Measurements from ENCODE around the gene KRTAP10-10. TPM values are rescaled to one million over a fixed set of nuclear protein-coding genes. Genes with fewer than 3 reads are reported as not detected.
"Not testable (repeated sequence)": the region's sequence is repeated elsewhere in the genome, so short reads cannot be mapped to it uniquely, and the experiment has no call there.

KRTAP10-10 gene
- total and polyA plus RNA-seq, 2 of the 8 experiments (the other 6 are each of a cell fraction or from before 2014, with no cell fraction given): not detected

GRCh38 chr21:44638506-44639330 is 1.6 kb downstream of the KRTAP10-10 start:
- H3K23ac ChIP-seq (ENCODE audit: insufficient read length); H4K91ac ChIP-seq (replicated peaks; ENCODE audit: insufficient read length, low read length); H4K5ac ChIP-seq (ENCODE audit: insufficient read length, low read depth, low read length); CTCF ChIA-PET (ENCODE audit: partially characterized antibody); H3K14ac ChIP-seq (ENCODE audit: insufficient read length); H3K56ac ChIP-seq (replicated peaks; ENCODE audit: insufficient read length, low read depth, low read length); H3K9me3 ChIP-seq (ENCODE audit: insufficient read depth in 2 of 2, low read depth in 1 of 2, low read length in 1 of 2); H3K18ac ChIP-seq (ENCODE audit: extremely low read depth, low read length); H2BK5ac ChIP-seq (ENCODE audit: low read depth, low read length); H3K79me1 ChIP-seq (ENCODE audit: low read depth, low read length); H2BK15ac ChIP-seq (ENCODE audit: low read length); H2BK120ac ChIP-seq (replicated peaks; ENCODE audit: low read depth, low read length); DNase-seq (ENCODE audit: low read depth in 1 of 2, low spot score in 2 of 2); H2AFZ ChIP-seq (ENCODE audit: low read length); H2BK20ac ChIP-seq (ENCODE audit: low read length); H4K8ac ChIP-seq (ENCODE audit: extremely low read depth, insufficient read depth, low read length); H4K20me1 ChIP-seq (replicated peaks in 1 of 2; ENCODE audit: control insufficient read depth in 1 of 2, insufficient read depth in 2 of 2, low read length in 2 of 2); H3K9ac ChIP-seq (replicated peaks in 1 of 4; ENCODE audit: extremely low read depth in 1 of 4, low read depth in 3 of 4, low read length in 3 of 4); H2AK5ac ChIP-seq (ENCODE audit: low read depth, low read length); FAIRE-seq; H3K4me2 ChIP-seq (ENCODE audit: insufficient read depth in 1 of 2, low read depth in 2 of 2, low read length in 2 of 2); H3K79me2 ChIP-seq (ENCODE audit: control insufficient read depth in 1 of 2, insufficient read depth in 2 of 2, low read length in 2 of 2); H2BK12ac ChIP-seq (ENCODE audit: low read depth, low read length); H3K27ac ChIP-seq (ENCODE audit: low read depth, low read length); H3K4me1 ChIP-seq (replicated peaks in 1 of 4; ENCODE audit: control insufficient read depth in 3 of 4, insufficient read depth in 4 of 4, low read length in 3 of 4); H3K4ac ChIP-seq (replicated peaks; ENCODE audit: insufficient read length, low read depth, low read length); H3K4me3 ChIP-seq (ENCODE audit: extremely low read depth in 1 of 4, insufficient read depth in 2 of 4, low read depth in 3 of 4, low read length in 4 of 4); H3K23me2 ChIP-seq (ENCODE audit: low read depth, low read length); H3K27me3 ChIP-seq (replicated peaks in 1 of 4; ENCODE audit: control insufficient read depth in 3 of 4, extremely low read depth in 1 of 4, insufficient read depth in 3 of 4, low read length in 3 of 4); H3K36me3 ChIP-seq (ENCODE audit: control insufficient read depth in 2 of 4, insufficient read depth in 4 of 4, low read length in 3 of 4): not testable (repeated sequence)
- 95% methylated on average over 16 of the region's 21 CpGs; no CpG with 5 or more reads in 1 of the 2 experiments for WGBS, 2 experiments (ENCODE audit: extremely low coverage in 1 of 2, insufficient coverage in 1 of 2, insufficient read length in 1 of 2, insufficient replicate concordance in 2 of 2, low coverage in 1 of 2, low lambda C conversion rate in 2 of 2, missing lambda C conversion rate in 1 of 2)
- POLR2A ChIA-PET (ENCODE audit: partially characterized antibody): interaction anchor here (0.6 kb wide), 1 partner anchor 86 kb away, joined by 6 read pairs; no protein-coding TSS in a partner anchor

Data from H1 (cell line).